GM19468 (cell line): ENCODE results near the gene STK25.
"Not testable (repeated sequence)": the region's sequence is repeated elsewhere in the genome, so short reads cannot be mapped to it uniquely, and the experiment has no call there.

ENCODE experiments used
- ATAC-seq: cut with Tn5 transposase; IDR thresholded peaks from one replicate; pipeline ENCODE4 v1.9.1; 2021; ENCODE audit warnings: mild to moderate bottlenecking, moderate library complexity, moderate number of reproducible peaks; ENCODE audit not compliant: unreplicated experiment; ENCODE audit errors: extremely low read depth

The STK25 gene

GRCh38 chr2:241540771-241541561, 32.6 kb upstream of the STK25 start:
- no peak for ATAC-seq

- ATAC-seq = no peak
These were observed 32.0 kb upstream of the STK25 start for GRCh38 chr2:241540401-241540770.

- ATAC-seq = no peak
These were observed 31.4 kb upstream of the STK25 start for GRCh38 chr2:241539616-241540374.

GRCh38 chr2:241538838-241539615, 30.6 kb upstream of the STK25 start:
- no peak for ATAC-seq

DNA sequence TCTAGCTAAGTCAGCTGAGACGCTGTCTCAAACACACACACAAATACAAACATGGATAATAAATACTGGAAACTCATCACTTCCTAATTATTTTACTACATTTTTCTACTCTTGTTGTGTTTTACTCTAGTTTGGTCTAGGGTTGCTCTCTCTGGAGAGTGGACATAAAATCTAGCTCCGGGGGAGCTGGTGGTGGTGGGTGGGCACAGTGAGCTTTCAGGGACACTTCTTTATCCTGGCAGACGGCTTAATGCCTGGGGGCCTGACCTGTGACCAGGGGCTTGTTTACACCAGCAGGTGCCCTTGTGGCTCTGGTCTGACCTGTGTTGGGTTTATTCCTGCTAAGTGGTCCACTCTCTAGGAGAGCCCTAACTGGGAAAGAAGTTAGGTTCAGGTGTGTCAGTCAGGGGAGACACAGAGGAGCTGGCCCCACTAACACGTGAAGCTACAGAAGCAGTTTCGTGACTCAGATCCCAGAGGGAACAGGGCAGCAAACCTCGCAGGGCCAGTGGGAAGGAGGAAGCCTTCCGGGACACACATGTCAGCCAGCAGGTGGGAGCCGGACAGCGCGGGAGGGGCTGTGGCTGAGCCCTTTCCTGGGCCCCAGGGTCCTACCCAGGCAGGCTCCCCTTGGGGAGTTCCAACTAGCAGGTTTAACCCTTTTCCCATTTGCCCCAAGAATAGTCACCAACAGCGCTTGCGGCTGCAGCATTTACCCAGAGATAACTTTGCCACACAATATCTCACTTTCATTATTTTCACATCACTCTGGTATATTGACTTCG, 27.7 kb upstream of the STK25 start:
- ATAC-seq = no peak

- no peak for ATAC-seq
These were observed 26.5 kb upstream of the STK25 start for GRCh38 chr2:241534701-241535375.

GRCh38 chr2:241534293-241534692, 25.9 kb upstream of the STK25 start:
- no peak for ATAC-seq

DNA sequence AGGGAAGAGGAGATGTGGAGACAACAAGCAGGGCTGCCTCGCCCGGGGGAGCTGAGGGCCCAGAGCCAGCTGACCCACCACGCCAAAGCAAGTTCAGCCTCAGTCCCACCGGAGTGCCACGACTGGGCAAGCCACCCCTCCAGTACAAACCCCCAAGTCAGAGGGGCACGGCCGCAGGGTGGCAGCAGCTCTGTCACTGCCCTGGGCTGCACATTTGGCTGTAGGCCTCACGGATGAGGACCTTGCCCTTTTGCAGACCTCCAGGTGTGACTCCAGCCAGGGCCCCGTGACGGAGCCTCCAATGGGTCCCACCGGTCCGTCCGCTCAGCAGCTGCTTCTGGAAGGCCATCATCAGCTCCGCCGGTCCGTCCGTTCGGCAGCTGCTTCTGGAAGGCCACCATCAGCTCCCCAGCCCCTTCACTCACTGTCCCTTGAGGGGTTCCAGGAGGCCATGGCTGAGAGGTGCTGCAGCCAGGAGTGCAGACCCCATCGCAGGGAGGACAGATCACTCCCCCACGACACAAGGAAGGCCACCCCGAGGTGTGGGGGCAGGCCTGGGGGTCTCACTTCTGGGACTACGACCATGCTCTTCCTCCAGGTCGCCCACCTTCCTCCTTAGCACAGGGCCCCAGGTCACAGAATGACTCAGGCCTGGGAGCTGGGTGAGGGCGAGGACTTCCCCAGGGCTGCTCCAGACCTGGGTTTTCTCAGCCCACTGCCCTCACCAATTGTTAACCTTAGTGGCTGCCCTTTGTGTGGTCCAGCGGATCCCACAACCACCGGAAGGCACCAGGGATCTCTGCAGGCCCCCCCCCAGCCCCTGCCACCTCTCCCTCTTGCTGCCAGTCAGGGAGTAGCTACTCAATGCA, 24.6 kb upstream of the STK25 start:
- no peak for ATAC-seq

- no peak for ATAC-seq
These were observed 23.8 kb upstream of the STK25 start for GRCh38 chr2:241532168-241532567.

DNA sequence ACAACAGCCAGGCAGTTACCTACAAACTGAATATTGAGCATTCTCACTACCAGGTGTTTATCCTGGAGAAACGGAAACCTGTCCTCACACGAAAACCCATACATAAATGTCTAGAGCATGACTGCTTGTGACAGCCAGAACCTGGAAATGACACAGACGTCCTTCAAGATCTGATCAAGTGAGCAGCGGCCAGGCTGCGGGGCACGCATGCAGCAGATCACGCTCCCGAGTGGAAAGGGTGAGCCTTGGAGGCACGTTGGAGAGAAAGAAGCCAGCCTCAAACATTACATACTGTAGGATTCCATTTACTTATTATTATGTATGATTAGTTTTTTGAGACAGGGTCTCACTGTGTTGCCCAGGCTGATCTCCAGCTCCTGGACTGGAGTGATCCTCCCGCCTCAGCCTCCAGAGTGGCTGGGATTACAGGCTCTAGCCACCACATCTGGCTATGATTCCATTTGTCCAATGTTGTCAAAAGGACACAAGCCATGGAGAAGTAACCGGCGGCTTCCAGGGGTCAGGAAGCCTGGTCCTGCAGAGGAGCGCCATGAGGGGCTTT, 22.9 kb upstream of the STK25 start:
- no peak for ATAC-seq

- ATAC-seq = no peak
These were observed 22.2 kb upstream of the STK25 start for GRCh38 chr2:241530571-241530970.

DNA sequence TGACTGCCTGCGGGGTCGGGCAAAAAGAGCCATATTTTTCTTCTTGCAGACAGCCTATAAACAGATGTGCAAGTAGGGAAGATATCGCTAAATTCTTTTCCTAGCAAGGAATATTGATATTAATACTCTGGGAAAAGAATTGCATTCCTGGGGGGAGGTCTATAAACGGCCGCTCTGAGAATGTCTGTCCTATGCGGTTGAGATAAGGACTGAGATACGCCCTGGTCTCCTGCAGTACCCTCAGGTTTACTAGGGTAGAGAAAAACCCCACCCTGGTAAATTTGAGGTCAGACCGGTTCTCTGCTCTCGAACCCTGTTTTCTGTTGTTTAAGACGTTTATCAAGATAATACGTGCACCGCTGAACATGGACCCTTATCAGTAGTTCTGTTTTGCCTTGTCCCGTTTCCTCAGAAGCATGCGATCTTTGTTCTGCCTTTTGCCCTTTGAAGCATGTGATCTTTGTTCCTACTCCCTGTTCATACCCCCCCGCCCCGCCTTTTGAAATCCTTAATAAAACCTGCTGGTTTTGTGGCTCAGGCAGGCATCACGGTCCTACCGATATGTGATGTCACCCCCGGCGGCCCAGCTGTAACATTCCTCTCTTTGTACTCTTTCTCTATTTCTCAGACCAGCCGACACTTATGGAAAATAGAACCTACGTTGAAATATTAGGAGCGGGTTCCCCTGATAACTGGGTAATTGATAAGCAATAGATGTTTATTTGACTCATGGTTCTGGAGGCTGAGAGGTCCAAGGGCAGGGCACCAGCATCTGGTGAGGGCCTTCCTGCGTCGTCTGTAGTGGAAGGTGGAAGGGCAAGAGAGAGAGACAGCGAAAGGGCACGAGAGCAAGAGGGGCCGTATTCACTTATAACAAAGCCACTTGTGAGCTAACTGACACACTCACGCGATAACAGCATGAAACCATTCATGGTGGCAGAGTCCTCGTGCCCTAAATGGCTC, 17.7 kb upstream of the STK25 start:
- not testable (repeated sequence) for ATAC-seq

GRCh38 chr2:241522477-241522876, 14.1 kb upstream of the STK25 start:
- no peak for ATAC-seq

- ATAC-seq = no peak
These were observed 11.3 kb upstream of the STK25 start for GRCh38 chr2:241519669-241520068.

DNA sequence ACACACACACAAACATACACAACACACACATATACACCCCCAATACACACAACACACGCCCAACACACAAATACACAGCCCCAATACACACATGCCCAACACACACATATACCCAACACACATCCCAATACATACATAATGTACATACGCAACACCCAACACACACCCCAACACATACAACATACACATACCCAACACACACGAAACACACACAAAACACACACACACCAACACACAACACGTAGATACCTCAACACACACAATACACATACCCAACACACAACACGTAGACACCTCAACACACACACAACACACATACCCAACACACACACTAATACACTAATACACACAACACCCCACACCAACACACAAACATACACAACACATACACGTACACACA, 8.9 kb upstream of the STK25 start:
- no peak for ATAC-seq

- ATAC-seq = no peak
These were observed 8.2 kb upstream of the STK25 start for GRCh38 chr2:241516520-241516965.
